IPS DF 19.7 (cell line): ENCODE data around the gene RBM39.
"Not testable (repeated sequence)": the region's sequence is repeated elsewhere in the genome, so short reads cannot be mapped to it uniquely, and the experiment has no call there.

Experiments
- DNase-seq: peaks from one replicate; pipeline ENCODE4 v3.0.0-alpha.2; 2013; ENCODE audit warnings: low read depth, low spot score

The RBM39 gene

DNA sequence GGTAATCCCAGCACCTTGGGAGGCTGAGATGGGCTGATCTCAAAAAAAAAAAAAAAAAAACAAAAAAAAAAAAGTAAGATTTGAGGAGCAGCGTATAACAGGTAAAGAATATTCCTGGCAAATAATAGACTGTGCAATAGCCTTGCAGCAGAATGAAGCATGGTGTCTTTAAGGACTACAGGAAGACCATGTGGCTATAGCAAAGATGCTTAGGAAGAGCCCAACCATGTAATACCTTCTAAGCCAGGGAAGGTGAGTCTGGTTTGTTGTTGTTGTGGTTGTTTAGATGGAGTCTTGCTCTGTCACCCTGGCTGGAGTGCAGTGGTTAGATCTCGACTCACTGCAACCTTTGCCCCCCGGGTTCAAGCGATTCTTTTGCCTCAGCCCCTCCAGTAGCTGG lies 14.3 kb upstream of the RBM39 start:
- DNase-seq = no peak

DNA sequence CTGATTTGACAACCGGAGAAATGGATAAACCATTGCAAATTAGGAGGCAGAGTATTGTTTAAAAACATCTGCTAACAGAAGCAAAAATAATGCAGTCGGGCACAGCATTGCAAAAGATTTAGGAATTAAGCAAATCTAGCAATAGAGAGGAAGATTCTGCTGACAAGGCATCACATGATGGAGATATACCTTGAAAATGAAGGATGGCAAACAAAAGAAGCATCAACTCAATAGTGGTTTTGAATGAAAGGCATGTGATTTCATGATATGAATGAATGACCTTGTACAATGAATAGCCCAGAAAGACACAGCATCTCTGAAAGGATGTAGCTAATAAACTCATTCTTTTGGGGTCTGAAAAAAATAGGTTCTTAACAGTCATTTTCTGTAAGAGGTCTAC lies 8.6 kb upstream of the RBM39 start:
- no peak for DNase-seq

DNA sequence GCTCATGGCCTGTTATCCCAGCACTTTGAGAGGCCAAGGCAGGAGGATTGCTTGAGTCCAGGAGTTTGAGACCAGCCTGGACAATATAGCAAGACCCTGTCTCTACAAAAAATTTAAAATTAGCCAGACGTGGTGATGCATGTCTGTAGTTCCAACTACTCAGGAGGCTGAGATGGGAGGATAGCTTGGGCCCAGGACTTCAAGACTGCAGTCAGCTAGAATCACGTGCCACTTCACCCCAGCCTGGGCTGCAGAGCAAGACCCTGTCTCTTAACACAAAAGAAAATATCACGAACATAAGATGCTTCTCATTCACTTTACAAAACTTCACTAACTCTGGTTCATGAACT lies 2.4 kb upstream of the RBM39 start:
- not testable (repeated sequence) for DNase-seq

DNA sequence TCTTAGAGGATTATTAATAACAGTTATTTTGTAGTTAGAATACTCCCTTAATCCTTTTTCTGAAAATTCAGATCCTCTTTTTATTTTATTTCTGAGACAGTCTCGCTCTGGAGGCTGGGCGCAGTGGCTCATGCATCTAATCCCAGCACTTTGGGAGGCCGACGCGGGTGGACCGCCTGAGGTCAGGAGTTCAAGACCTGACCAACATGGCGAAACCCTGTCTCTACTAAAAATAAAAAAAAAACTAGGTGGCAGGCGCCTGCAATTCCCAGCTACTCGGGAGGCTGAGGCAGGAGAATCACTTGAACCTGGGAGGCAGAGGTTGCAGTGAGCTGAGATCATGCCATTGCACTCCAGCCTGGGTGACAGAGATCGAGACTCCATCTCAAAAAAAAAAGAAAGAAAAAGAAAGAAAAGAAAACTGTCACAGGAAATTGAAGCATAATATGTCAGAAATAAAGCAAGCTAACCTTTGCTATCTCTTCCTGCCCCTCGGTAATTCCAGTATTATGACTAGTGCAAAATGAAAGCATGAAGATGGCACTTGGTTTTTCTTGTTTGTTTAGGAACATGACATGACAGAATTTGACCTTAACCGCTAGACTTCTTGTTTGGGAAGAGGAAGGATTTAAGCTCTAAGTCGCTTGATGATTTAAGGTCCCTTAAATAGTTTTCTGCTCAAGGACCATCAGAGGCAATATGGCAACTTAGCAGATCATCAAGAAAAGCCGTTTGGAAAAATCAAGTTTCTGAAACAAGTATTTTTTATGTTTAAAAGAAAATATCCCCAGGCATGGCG lies 1.8 kb upstream of the RBM39 start:
- no peak for DNase-seq

DNA sequence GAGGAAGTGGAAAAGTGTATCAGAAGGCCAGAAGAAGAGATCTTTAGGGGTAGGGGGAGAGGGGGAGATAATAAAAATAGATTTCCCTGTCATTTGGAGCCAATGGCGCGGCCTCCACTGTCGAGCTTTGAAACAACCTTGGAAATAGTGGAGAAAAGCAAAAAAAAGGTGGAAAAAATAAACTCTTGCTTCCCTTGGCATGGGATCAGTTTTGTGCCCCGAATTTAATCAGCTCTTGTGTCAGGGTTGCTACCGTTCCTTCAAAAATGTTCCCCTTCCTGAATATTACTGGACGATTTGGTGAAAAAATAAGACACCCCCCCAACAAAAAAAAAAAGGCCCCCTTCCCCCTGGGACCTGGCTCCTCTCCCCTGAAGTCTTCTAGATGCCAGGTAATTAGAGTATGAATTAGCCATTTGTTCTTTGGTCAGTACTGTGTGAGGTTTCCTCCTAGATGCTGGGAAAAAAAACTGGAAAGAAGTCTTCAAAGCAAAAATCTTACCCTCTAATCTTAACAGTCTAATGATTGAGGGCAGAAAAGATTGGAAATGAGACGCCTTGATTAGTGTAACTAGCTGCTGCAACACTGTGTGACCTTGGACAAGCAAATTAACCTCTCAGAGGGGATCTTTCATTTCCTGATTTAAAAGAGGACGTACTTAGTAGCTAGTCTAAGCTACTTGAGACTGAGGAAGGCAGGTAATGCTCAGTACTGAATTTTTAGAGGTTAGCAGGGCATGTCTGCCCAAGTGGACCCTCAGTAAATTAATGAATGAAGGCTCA lies 872 bp upstream of the RBM39 start:
- DNase-seq = no peak

DNA sequence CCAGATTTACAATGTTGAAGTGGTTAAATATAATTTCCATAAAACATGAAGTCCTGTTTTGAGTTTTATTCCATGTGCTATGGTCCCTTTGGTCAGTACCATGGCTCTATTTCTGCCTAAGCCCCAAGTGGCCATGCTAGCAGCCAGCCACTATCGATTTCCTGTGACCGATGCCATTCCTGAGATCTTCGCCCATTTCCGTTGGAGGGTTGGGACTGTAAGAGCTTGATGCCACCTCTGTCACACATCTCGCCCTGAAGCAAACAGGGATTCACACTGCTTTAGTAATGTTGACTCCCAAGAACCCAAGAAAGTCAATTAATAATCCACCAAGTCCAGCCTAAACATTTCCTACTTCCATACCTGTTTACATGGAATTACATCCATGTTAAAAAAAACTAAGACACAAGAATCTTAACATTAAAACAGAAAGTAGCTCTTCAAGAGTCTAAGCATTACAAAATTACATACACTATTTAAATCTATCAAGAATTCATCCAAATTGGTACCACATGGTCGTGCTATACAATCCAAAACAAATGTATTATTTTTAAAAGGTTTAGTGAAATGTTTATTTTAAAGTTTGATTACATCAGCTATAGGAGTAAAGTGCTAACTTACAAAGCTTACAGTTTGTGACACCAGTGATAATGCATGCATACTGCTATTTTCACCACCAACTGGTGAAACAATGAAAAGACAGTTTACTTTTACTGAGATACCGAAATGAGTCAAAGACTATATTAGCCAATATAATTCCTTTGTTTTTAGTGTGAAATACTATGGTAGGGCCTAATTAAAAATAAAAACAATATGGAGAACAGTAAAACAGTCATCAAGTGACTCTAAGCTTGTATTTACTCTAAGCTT lies 2.5 kb downstream of the RBM39 start:
- DNase-seq = no peak

DNA sequence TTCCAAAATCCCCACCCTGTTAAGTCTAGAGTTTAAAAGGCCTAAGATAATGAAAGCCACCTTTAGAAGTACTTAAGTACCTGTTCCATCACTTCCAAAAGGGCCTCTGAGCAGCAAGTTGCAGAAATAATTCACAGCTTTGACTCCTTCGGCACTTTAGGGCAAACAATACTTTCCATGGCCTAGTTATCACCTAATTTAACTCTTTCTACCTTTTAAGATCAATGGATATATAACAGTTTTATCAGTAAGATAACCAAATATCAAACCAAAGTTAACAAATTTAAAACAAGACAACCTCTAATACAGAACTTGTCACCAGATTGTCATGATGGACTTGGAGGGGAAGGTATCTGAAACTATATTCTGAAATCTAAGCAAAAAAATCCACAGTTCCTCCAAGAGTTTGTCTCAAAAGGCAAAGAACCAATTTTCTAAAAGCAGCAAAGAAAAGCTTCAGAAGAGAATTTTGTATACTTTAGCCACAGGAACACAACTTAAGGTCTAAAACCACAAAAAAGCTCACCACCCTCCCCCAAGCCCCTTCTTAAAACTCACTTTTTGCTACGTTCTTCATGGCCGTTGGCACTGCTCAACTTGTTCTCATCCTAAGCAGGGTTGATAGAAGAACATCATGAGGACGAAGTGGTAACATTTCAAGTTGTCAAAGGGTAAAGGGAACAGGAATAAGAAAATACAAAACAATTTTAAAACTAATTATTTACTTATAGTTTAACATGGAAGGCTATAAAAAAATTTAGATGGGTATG lies 3.5 kb downstream of the RBM39 start:
- DNase-seq = no peak

DNA sequence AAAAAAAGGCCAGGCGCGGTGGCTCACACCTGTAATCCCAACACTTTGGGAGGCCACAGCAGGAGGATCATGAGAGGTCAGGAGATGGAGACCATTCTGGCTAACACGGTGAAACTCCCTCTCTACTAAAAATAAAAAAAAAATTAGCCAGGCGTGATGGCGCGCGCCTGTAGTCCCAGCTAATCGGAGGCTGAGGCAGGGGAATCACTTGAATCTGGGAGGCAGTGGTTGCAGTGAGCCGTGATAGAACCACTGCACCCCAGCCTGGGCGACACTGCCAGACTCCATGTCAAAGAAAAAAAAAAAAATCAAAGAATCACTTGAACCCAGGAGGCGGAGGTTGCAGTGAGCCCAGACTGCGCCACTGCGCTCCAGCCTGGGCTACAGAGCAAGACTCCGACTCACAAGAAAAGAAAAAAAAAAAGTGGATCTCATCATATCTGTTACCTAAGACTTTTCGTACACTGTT lies 4.2 kb downstream of the RBM39 start:
- no peak for DNase-seq

DNA sequence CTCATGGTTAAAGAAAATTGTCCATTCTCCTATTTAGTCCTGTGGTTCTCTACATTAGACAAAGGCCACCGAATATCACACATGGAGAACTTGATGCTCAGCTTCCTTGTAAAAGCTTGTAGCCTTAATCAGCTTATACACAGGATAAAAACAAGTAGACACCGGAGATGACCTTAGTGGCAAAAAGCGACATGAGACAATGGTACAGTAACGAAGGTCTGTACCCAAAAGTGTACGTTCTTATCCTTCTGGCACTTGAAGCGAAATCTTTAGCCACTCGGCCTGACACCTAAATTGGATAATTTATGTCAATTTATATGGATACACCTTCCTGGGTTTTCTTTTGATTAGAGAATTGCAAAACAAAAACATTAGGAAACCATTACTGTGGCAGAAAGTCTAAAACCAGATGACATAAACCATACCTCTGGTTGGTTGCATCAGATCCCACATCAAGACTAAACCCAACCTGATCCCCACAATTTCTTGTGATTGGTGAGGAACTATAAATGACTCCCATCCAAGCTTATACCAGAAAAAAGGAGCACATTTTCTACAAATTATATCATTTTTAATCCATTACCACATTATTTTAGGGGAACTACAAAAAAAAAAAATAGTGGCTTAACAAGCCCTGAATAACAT lies 6.1 kb downstream of the RBM39 start:
- no peak for DNase-seq

DNA sequence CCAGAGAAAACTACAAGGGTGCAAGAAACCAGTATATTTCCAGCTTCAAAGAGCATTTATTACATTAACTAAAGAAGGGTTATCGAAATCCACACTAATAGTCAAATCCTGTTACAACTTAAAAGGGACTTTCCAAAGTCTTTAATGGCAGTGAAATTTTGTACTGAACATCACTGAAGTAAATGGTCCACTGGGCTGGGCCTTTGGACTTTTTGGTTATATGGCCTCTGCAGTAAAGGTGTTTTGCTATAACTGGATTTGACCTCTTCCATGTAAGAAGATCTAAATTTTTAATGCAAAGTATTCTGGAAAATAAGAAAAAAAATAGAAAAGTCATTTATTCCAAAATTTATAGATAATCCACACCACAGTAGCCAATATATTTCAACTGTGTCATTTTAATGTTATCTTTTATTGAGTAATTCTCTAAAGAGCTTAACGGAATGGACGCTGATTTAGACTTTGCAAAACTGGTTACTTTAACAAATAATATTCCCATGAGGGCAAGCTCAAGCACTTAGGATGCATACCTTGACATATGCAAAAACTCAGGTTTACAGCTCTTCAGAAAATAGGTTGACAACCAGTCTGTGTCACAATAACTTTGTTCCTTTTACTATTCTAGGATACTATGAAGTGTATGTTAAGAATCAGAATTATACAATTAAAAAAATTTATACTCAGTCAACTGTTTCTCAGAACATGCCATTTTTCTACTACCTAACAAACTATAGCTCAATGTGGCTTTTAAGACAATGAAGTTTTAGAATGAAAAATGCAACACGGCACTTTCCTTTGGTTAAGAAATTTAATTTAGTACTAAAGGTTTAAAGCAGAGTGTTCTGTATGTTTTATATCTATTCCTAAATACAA lies 7.0 kb downstream of the RBM39 start:
- no peak for DNase-seq

DNA sequence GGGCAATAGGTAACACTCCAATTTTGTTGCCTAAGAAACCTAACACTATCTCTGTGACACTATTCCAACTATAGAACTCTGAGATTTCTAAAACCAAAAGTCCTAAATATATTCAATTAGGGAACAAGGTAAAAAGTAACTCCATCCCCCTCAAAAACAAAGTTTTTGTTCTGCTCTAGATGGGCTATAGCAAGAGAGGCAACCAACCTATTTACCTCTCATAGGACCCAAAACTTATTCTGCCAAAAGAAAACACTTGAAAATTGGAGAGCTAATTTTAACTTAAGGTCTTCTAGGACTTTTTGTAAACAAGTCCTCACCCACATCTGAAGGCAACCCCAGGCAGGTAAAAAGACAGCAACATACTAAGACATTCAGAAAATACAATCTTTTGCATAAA lies 7.7 kb downstream of the RBM39 start:
- no peak for DNase-seq

DNA sequence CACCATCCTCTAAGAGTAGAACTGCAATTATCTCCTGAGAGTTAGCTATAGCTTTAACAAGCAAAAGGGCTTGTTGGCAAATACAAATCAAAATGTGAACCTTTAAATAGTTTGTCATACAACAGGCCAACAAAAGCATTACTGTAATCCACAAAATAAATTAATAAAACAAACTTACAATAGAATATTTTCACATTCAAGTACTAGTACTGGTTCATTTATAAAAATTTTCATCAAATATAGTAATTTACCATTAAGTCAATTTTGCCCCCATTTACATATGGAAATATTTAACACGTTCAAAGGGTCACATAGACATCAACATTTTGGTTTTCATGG lies 9.4 kb downstream of the RBM39 start:
- DNase-seq = no peak

DNA sequence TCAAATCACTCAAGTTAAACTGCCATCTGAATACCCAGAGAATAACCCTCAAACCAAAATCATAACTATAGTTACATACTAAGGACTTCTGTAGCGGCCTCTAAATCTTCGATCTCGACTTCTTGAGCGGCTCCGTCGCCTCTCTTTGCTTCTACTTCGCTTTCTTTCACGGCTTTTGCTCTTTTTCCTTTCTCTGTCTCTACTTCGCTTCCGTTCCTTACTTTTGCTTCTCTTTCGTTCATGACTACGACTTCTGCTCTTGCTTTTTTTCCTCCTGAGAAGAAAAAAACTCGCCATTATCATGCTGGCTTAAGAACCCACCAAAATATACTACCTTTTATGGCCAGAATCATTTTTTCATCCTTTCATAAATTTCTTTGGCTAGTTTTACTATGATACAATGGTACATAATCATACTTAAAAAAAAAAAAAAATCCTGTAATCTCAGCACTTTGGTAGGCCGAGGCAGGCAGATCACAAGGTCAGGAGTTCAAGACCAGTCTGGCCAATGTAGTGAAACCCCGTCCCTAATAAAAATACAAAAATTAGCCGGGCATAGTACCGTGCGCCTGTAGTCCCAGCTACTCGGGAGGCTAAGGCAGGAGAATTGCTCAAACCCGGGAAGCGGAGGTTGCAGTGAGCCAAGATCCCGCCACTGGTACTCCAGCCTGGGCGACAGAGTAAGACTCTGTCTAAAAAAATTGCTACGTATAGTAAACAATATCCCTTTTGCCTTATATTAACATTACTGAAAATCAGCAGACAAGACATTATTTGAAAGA lies 10.0 kb downstream of the RBM39 start:
- no peak for DNase-seq

DNA sequence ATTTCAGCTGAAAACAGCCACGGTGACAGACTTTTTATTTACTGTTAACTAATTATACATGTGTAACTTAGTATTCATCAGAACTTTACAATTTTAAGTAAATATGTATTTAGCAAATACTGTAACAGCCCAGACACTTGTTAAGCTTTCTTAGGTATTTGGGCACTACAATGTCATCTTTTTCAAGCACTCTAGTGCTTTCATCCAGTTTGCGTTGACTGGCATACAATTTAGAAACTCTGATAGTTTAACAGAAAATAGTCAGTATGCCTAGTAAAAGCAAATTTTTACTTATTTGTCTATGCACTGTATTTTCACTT lies 10.6 kb downstream of the RBM39 start:
- DNase-seq = no peak

DNA sequence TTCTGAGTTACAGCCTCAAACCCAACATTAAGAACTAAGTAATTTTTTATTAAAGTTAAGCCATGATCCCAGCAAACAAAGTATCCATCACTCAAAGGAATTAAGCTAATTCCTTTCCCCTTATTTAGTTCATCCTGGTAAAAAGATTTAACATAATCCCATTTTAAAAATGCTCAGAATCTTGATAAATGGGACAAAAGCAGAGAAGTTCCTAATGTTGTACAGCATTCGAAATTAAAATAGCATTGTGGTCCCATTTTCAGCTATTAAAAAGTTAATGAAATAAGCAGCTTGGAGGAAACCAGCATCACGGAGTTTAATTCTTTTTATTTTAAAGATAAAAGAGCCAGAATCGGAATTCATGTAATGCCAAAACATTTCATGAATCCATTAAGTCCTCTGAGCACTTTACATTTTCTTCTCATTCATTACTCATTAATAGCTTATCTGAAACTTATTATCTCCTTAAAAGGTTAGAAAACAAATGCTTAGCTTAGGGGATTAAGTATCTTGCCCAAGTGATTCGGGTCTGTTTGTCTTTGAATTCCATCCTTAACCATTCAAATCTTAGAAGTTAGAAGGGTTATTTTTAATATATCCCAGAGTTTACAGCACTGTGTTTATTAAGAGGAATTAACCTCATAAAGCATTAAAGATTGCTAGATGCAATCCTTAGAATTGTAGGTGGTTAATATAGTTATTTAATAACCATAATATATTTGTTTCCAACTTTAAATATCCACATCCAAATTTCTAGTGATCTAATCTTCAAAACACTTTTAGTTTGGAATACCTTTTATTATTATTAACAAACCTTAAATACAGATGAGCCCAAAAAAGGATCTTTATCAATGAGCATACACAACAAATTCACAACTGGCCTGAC lies 11.2 kb downstream of the RBM39 start:
- DNase-seq = no peak

DNA sequence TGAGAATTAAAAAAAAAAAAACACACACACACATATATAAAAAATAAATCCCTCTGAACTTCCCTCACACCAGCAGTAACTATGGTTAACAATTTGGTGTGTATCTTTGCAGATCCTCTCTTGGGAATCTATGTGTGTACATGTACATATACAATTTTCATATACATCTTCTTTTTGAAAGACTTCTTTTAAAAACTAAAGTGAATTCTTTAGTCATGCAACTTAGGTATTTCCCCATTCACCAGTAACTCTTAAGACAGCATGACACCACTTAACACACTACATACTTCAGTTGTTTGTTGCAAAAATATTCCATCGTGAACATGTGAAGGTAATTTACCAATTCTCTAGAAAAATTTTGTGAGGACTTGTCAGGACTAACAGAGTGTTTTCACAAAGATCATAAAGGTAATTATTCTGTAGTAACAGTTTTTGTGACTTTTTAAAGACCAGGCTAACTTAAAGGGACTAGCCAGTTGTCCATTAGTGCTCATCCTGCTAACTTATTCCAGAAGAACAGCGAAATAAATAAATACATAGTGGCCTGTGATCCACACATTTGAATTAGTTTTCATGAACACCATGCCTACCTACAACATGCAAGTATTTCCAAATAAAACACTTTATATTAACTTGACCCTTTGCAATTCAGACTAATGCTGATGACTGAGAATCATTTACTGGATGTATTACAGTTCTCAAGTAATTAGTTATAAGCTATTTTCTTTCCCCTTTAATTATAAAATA lies 12.1 kb downstream of the RBM39 start:
- no peak for DNase-seq

DNA sequence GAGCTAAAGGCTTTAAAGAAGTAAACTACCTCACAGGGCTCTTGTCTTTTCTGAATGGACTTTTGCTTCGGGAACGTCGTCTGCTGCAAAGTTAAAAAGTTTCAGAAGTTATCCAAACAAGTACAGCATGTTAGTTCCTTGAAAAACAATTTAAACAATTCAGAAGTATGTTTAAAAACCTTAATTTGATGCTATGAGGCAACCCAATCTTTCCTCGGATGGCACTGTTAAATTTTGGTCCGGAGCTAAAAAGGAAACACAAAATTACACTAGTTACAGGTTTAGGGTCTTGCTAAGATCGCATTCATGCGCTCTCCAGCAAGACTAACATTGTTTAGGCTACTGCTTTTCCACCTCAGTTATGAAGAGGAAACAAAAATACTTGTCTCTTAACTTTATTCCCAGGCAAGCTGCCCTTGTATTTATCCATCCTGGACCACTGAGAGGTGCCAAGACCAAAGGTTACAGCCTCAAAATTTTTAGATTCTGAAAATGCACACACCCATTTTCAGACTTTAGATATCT lies 12.7 kb downstream of the RBM39 start:
- no peak for DNase-seq
